NB4 (cell line): ENCODE results near the gene SECISBP2L.

Source experiments
- DNase-seq: peaks from one replicate; pipeline ENCODE4 v3.0.0; 2010; ENCODE audit warnings: low read depth
- H3K4me3 ChIP-seq: one replicate; pipeline ENCODE4 v1.5.1; 2011; ENCODE audit warnings: mild to moderate bottlenecking, low read depth, low read length, moderate library complexity
- CTCF ChIP-seq: IDR thresholded peaks from one replicate; pipeline ENCODE4 v1.5.1; 2012; ENCODE audit warnings: low read depth, low read length
- MAX ChIP-seq: IDR thresholded peaks from 2 replicates; pipeline ENCODE4 v1.6.1; 2011; ENCODE audit warnings: low read depth, low read length
- MYC ChIP-seq: IDR thresholded peaks from 2 replicates; pipeline ENCODE4 v1.6.1; 2011; ENCODE audit warnings: low read depth, low read length
- POLR2A ChIP-seq: IDR thresholded peaks from 2 replicates; pipeline ENCODE4 v1.6.1; 2011; ENCODE audit warnings: mild to moderate bottlenecking; ENCODE audit not compliant: insufficient read length; ENCODE audit errors: extremely low read depth

Gene SECISBP2L

GRCh38 chr15:48992545-48992944 is 53.7 kb downstream of the SECISBP2L start:
- DNase-seq = peak; percentile 47
- TF ChIP-seq CTCF (no peak), MAX (no peak), POLR2A (no peak), MYC (no peak)
- no peak overlapping the region for H3K4me3 ChIP-seq

GRCh38 chr15:48992096-48992495 is 54.1 kb downstream of the SECISBP2L start:
- no peak overlapping the region for H3K4me3 ChIP-seq
- DNase-seq = no peak
- no peak for TF ChIP-seq MAX
- TF ChIP-seq CTCF = no peak
- no peak for TF ChIP-seq MYC
- no peak for TF ChIP-seq POLR2A

GRCh38 chr15:48989170-48989569 is 57.1 kb downstream of the SECISBP2L start:
- no peak for DNase-seq
- TF ChIP-seq POLR2A = no peak
- TF ChIP-seq MYC = no peak
- TF ChIP-seq MAX = no peak
- no peak for TF ChIP-seq CTCF
- H3K4me3 ChIP-seq = no peak overlapping the region

DNA sequence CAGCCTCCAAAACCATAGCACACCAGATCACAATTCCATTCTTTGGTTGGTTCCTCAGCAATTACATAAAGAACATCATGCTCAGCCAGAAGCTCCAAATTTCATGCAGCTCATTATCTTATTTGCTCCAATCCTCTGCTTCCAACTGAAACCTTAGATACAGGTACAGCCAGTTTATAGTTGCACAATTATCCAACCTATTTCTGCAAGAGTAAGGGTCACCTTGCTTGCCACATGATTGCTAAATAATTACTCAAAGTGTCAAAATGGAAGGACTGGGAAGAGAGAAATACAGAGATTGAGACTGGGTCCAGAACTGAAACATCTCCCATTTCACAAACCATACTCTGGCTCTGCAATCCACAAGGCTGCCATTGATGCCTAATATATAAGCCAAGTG is 59.1 kb downstream of the SECISBP2L start:
- no peak overlapping the region for H3K4me3 ChIP-seq
- TF ChIP-seq MAX (no peak), CTCF (no peak), MYC (no peak), POLR2A (no peak)
- no peak for DNase-seq

- TF ChIP-seq MAX = no peak
- TF ChIP-seq POLR2A = no peak
- TF ChIP-seq MYC = no peak
- TF ChIP-seq CTCF = no peak
- no peak overlapping the region for H3K4me3 ChIP-seq
- DNase-seq = no peak
Measured at GRCh38 chr15:48986240-48986639, 60.0 kb downstream of the SECISBP2L start.

DNA sequence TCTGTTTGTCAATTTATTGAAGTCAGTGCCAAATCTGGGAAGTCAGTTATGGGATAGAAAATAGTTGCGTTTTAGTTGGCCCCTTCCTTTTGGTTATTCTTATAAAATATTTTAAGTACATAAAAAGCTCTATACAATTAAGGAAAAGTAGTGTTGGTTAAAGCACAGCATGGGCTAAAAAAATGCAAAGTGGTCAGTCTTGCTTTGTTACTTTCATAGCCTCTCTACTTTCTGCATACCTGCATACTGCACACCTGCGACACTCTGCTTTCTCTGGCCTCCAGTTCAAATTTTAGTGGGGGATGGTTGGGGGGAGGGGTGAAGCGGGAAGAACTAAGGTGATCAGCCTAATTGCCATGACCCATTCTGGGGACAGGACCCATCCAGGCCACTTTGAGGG is 60.7 kb downstream of the SECISBP2L start:
- no peak for DNase-seq
- no peak overlapping the region for H3K4me3 ChIP-seq
- TF ChIP-seq CTCF (no peak), MAX (no peak), MYC (no peak)
